CD14-positive monocyte (primary cell): Measurements from ENCODE around the gene TRIM25. TPM values are rescaled to one million over a fixed set of nuclear protein-coding genes. Genes with fewer than 3 reads are reported as not detected.

Experiments used
- DNase-seq, 3 donors: peaks; one replicate each; pipeline ENCODE4 v3.0.0-alpha.2; 2011 to 2022
- H2AFZ ChIP-seq: 2 replicates; pipeline ENCODE4 v1.6.0; 2012; ENCODE audit warnings: mild to moderate bottlenecking, low read depth, low read length, inconsistent platforms; ENCODE audit not compliant: insufficient read depth, poor library complexity, severe bottlenecking
- H3K27ac ChIP-seq, 2 donors: 1 replicate in 1 of 2; 2 replicates in 1 of 2; pipeline ENCODE4 v1.5.1; 2012 to 2013; ENCODE audit warnings: low read length in 2 of 2, control low read depth in 1 of 2, inconsistent platforms in 1 of 2, low read depth in 1 of 2, mild to moderate bottlenecking in 1 of 2
- H3K27me3 ChIP-seq, 2 donors: one replicate each; pipeline versions ENCODE4 v1.6.0 to v1.6.1; 2011 to 2013; ENCODE audit warnings: low read length in 2 of 2; ENCODE audit not compliant: control insufficient read depth in 2 of 2, insufficient read depth in 2 of 2
- H3K36me3 ChIP-seq, 2 donors: replicated peaks in 1 of 2; 1 replicate in 1 of 2; 2 replicates in 1 of 2; pipeline versions ENCODE4 v1.5.1 to v1.6.1; 2012 to 2013; ENCODE audit warnings: low read length in 2 of 2, control low read depth in 1 of 2, inconsistent platforms in 1 of 2, mild to moderate bottlenecking in 1 of 2; ENCODE audit not compliant: insufficient read depth in 2 of 2, control insufficient read depth in 1 of 2
- H3K4me1 ChIP-seq, 2 donors: 1 replicate in 1 of 2; 2 replicates in 1 of 2; pipeline versions ENCODE4 v1.5.1 to v1.6.1; 2012 to 2013; ENCODE audit warnings: low read length in 2 of 2, control low read depth in 1 of 2, inconsistent platforms in 1 of 2, mild to moderate bottlenecking in 1 of 2, moderate library complexity in 1 of 2; ENCODE audit not compliant: insufficient read depth in 2 of 2, control insufficient read depth in 1 of 2
- H3K4me2 ChIP-seq: replicated peaks from 2 replicates; pipeline ENCODE3; 2012; ENCODE audit warnings: low read length, moderate library complexity, mild to moderate bottlenecking; ENCODE audit not compliant: poor library complexity, severe bottlenecking; ENCODE audit errors: extremely low read depth
- H3K4me3 ChIP-seq, 3 experiments: fragments of 200-600 bp in 1 of 3; sonication (generic) in 1 of 3; replicated peaks in 1 of 3; 1 replicate in 2 of 3; 2 replicates in 1 of 3; pipeline ENCODE4 v1.5.1; 2011 to 2013; ENCODE audit warnings: low read length in 3 of 3, mild to moderate bottlenecking in 3 of 3, control low read depth in 2 of 3, low read depth in 2 of 3, inconsistent platforms in 1 of 3, moderate library complexity in 1 of 3
- H3K79me2 ChIP-seq: 2 replicates; pipeline ENCODE4 v1.6.0; 2012; ENCODE audit warnings: mild to moderate bottlenecking, control low read depth, inconsistent platforms, low read length, moderate library complexity; ENCODE audit not compliant: insufficient read depth
- H3K9ac ChIP-seq: 2 replicates; pipeline ENCODE4 v1.6.0; 2017; ENCODE audit warnings: low read length, mild to moderate bottlenecking; ENCODE audit not compliant: insufficient read depth, poor library complexity, severe bottlenecking
- H3K9me3 ChIP-seq, 2 donors: replicated peaks in 1 of 2; 1 replicate in 1 of 2; 2 replicates in 1 of 2; pipeline versions ENCODE4 v1.5.1 to v1.6.1; 2012 to 2013; ENCODE audit warnings: low read length in 2 of 2, control low read depth in 1 of 2; ENCODE audit not compliant: control insufficient read depth in 1 of 2, insufficient read depth in 1 of 2
- H4K20me1 ChIP-seq: 2 replicates; pipeline ENCODE4 v1.6.0; 2012; ENCODE audit warnings: mild to moderate bottlenecking, low read length, control low read depth, moderate library complexity; ENCODE audit not compliant: insufficient read depth
- H3K27ac Mint-ChIP-seq, 7 donors: one replicate each; pipeline ENCODE4 v1.8.0; 2020; ENCODE audit warnings: mild to moderate bottlenecking in 7 of 7, mixed read lengths in 7 of 7, moderate library complexity in 6 of 7, inconsistent platforms in 2 of 7
- H3K27me3 Mint-ChIP-seq, 3 donors: one replicate each; pipeline ENCODE4 v1.8.0; 2021 to 2022; ENCODE audit warnings: low read depth in 3 of 3, mild to moderate bottlenecking in 3 of 3, mixed read lengths in 3 of 3, moderate library complexity in 3 of 3, inconsistent platforms in 1 of 3
- H3K36me3 Mint-ChIP-seq, 2 donors: one replicate each; pipeline ENCODE4 v1.8.0; 2020; ENCODE audit warnings: mixed read lengths in 2 of 2, inconsistent platforms in 1 of 2, mild to moderate bottlenecking in 1 of 2
- H3K4me1 Mint-ChIP-seq: one replicate; pipeline ENCODE4 v1.8.0; 2020; ENCODE audit warnings: mild to moderate bottlenecking, mixed read lengths
- H3K4me3 Mint-ChIP-seq, 2 donors: one replicate each; pipeline ENCODE4 v1.8.0; 2020; ENCODE audit warnings: mild to moderate bottlenecking in 2 of 2, mixed read lengths in 2 of 2, moderate library complexity in 1 of 2
- H3K9me3 Mint-ChIP-seq, 7 donors: one replicate each; pipeline ENCODE4 v1.8.0; 2020 to 2022; ENCODE audit warnings: mixed read lengths in 7 of 7, mild to moderate bottlenecking in 6 of 7, moderate library complexity in 6 of 7, inconsistent platforms in 2 of 7
- CTCF ChIP-seq: fragments of 200-600 bp; IDR thresholded peaks from one replicate; pipeline ENCODE4 v1.8.0; 2022; ENCODE audit warnings: antibody characterized with exemption, mild to moderate bottlenecking
- WGBS: methylation state at CpG from one replicate; pipeline ENCODE4 v1.1.5; 2013; ENCODE audit warnings: missing lambda C conversion rate; ENCODE audit not compliant: insufficient coverage; 5-methylcytosine and 5-hydroxymethylcytosine counted together
- intact Hi-C, 2 donors: fragments of 100-400 bp; cut with micrococcal nuclease; formaldehyde crosslinking; loops; one replicate each; pipeline versions ENCODE4 v1.15.0 to v1.15.1; 2023
- polyA plus RNA-seq, 3 donors: library from polyadenylated mRNA; depleted of rRNA in 1 of 3; unstranded in 2 of 3; stranded (reverse) in 1 of 3; fragments of 300-500 nt in 2 of 3; fragments of >200 nt in 1 of 3; fragmentation: Illumina TruSeq in 2 of 3; gene quantifications; 1 replicate in 2 of 3; 2 replicates in 1 of 3; pipeline ENCODE4 v1.2.3, GENCODE V29; 2012 to 2021

The TRIM25 gene
- polyA plus RNA-seq, 3 donors: 5.4 to 98.3 (median 11.2) TPM

- Histone ChIP-seq H3K4me2 (no peak overlapping the region), H2AFZ (no peak overlapping the region), H4K20me1 (peaks cover 7% of the 10 kb centered on the region), H3K4me1 (no peaks in the 10 kb centered on the region), H3K9me3 (no peaks in the 10 kb centered on the region), H3K9ac (no peak overlapping the region), H3K27ac (peak overlapping the region in 1 of 2 donors; percentile 3), H3K36me3 (peaks cover 34 to 78% of the 10 kb centered on the region in 2 donors), H3K27me3 (no peaks in the 10 kb centered on the region), H3K4me3 (no peak overlapping the region), H3K79me2 (no peaks in the 10 kb centered on the region)
- DNase-seq: no peak
- Mint-ChIP-seq H3K27ac (peak overlapping the region in 1 of 7 donors; percentile 56), H3K36me3 (peaks cover 48 to 80% of the 10 kb centered on the region in 2 donors), H3K4me3 (no peak overlapping the region), H3K4me1 (peaks cover 2% of the 10 kb centered on the region), H3K9me3 (peaks cover 0 to 3% (median 0%) of the 10 kb centered on the region in 7 donors), H3K27me3 (peaks cover 0 to 3% (median 0%) of the 10 kb centered on the region in 3 donors)
- TF ChIP-seq CTCF: no peak
- intact Hi-C loops: loop anchor here in 1 of 2 donors (5.0 kb wide), 1 partner anchor 35 kb away; no protein-coding TSS in a partner anchor
- 89% methylated on average over 2 of the region's 2 CpGs for WGBS
These were observed 23.8 kb upstream of the TRIM25 start for GRCh38 chr17:56937687-56938086.

- Mint-ChIP-seq H3K27me3 (peaks cover 0 to 3% (median 0%) of the 10 kb centered on the region in 3 donors), H3K4me3 (no peak overlapping the region), H3K4me1 (peaks cover 2% of the 10 kb centered on the region), H3K36me3 (peaks cover 46 to 76% of the 10 kb centered on the region in 2 donors), H3K9me3 (peaks cover 0 to 10% (median 3%) of the 10 kb centered on the region in 7 donors), H3K27ac (no peak overlapping the region)
- Histone ChIP-seq H3K9ac (no peak overlapping the region), H3K4me2 (no peak overlapping the region), H3K36me3 (peaks cover 33 to 69% of the 10 kb centered on the region in 2 donors), H3K27me3 (no peaks in the 10 kb centered on the region), H3K4me3 (no peak overlapping the region), H3K4me1 (no peaks in the 10 kb centered on the region), H3K27ac (no peak overlapping the region), H2AFZ (no peak overlapping the region), H3K79me2 (no peaks in the 10 kb centered on the region), H4K20me1 (peaks cover 7% of the 10 kb centered on the region), H3K9me3 (no peaks in the 10 kb centered on the region)
- TF ChIP-seq CTCF: no peak
- DNase-seq: no peak
- WGBS: 93% methylated on average over 5 of the region's 6 CpGs
- intact Hi-C loops: loop anchor here in 1 of 2 donors (5.0 kb wide), 1 partner anchor 35 kb away; no protein-coding TSS in a partner anchor
These were observed 23.0 kb upstream of the TRIM25 start for GRCh38 chr17:56936697-56937322.
